ENCODE measurements around the gene MBTD1. TPM values are rescaled to one million over a fixed set of nuclear protein-coding genes. Genes with fewer than 3 reads are reported as not detected.

The MBTD1 gene
- total RNA-seq, 1 donor from 2014 or later, result 7.8 TPM

GRCh38 chr17:51153210-51154072 lies 106.4 kb downstream of the MBTD1 start, which contains the start of gene NME1:
NME1 (plus strand) TSS chr17:51153559; CDS start chr17:51155655, 2,096 bp downstream.
- TF ChIP-seq CTCF (IDR thresholded peaks at IDR 0.05; ENCODE audit: insufficient read depth, low read length, poor library complexity, severe bottlenecking), result peak; percentile 89
- peak within 1 kb of the TSS; percentile 86 for H3K4me3 ChIP-seq (ENCODE audit: low read depth, low read length)
- peak; percentile 99 for DNase-seq (ENCODE audit: low read depth)
- H3K27me3 ChIP-seq (ENCODE audit: control insufficient read depth, insufficient read depth, low read length), result no peaks in the 10 kb centered on the region
- H3K36me3 ChIP-seq (ENCODE audit: control insufficient read depth, insufficient read depth, low read length), result no peaks in the 10 kb centered on the region

GRCh38 chr17:51152766-51153209 lies 107.1 kb downstream of the MBTD1 start:
- no peak for DNase-seq (ENCODE audit: low read depth)
- no peak for TF ChIP-seq CTCF (IDR thresholded peaks at IDR 0.05; ENCODE audit: insufficient read depth, low read length, poor library complexity, severe bottlenecking)
- H3K36me3 ChIP-seq (ENCODE audit: control insufficient read depth, insufficient read depth, low read length), result no peaks in the 10 kb centered on the region
- no peaks in the 10 kb centered on the region for H3K27me3 ChIP-seq (ENCODE audit: control insufficient read depth, insufficient read depth, low read length)
- H3K4me3 ChIP-seq (ENCODE audit: low read depth, low read length), result no peak overlapping the region

- H3K4me3 ChIP-seq (ENCODE audit: low read depth, low read length), result no peak overlapping the region
- no peaks in the 10 kb centered on the region for H3K36me3 ChIP-seq (ENCODE audit: control insufficient read depth, insufficient read depth, low read length)
- DNase-seq (ENCODE audit: low read depth), result no peak
- no peak for TF ChIP-seq CTCF (IDR thresholded peaks at IDR 0.05; ENCODE audit: insufficient read depth, low read length, poor library complexity, severe bottlenecking)
- no peaks in the 10 kb centered on the region for H3K27me3 ChIP-seq (ENCODE audit: control insufficient read depth, insufficient read depth, low read length)
These were observed 108.9 kb downstream of the MBTD1 start for GRCh38 chr17:51150932-51151331.

GRCh38 chr17:51149163-51149562 lies 110.7 kb downstream of the MBTD1 start:
- no peaks in the 10 kb centered on the region for H3K36me3 ChIP-seq (ENCODE audit: control insufficient read depth, insufficient read depth, low read length)
- DNase-seq (ENCODE audit: low read depth), result no peak
- no peaks in the 10 kb centered on the region for H3K27me3 ChIP-seq (ENCODE audit: control insufficient read depth, insufficient read depth, low read length)
- no peak for TF ChIP-seq CTCF (IDR thresholded peaks at IDR 0.05; ENCODE audit: insufficient read depth, low read length, poor library complexity, severe bottlenecking)
- H3K4me3 ChIP-seq (ENCODE audit: low read depth, low read length), result no peak overlapping the region

- Histone ChIP-seq H3K4me3 (ENCODE audit: low read depth, low read length) (no peak overlapping the region), H3K27me3 (ENCODE audit: control insufficient read depth, insufficient read depth, low read length) (no peaks in the 10 kb centered on the region), H3K36me3 (ENCODE audit: control insufficient read depth, insufficient read depth, low read length) (no peaks in the 10 kb centered on the region)
- no peak for TF ChIP-seq CTCF (IDR thresholded peaks at IDR 0.05; ENCODE audit: insufficient read depth, low read length, poor library complexity, severe bottlenecking)
- no peak for DNase-seq (ENCODE audit: low read depth)
These were observed 112.2 kb downstream of the MBTD1 start for GRCh38 chr17:51147650-51148049.
